ENCODE data around the gene ALOX5.

Gene ALOX5

DNA sequence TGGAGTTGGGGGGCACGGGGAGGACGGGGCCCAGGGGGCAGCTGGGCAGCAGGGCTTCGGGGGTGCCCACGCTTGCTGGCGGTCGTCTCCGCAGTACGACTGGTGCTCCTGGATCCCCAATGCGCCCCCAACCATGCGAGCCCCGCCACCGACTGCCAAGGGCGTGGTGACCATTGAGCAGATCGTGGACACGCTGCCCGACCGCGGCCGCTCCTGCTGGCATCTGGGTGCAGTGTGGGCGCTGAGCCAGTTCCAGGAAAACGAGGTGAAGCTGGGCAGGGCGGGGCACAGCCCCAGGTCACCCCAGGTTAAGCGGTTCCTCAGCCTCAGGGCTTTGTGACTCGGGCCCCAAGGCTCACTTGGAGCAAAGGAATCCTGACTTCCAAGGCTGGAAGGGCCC lies 70.0 kb downstream of the ALOX5 start:
- no peak for DNase-seq

DNA sequence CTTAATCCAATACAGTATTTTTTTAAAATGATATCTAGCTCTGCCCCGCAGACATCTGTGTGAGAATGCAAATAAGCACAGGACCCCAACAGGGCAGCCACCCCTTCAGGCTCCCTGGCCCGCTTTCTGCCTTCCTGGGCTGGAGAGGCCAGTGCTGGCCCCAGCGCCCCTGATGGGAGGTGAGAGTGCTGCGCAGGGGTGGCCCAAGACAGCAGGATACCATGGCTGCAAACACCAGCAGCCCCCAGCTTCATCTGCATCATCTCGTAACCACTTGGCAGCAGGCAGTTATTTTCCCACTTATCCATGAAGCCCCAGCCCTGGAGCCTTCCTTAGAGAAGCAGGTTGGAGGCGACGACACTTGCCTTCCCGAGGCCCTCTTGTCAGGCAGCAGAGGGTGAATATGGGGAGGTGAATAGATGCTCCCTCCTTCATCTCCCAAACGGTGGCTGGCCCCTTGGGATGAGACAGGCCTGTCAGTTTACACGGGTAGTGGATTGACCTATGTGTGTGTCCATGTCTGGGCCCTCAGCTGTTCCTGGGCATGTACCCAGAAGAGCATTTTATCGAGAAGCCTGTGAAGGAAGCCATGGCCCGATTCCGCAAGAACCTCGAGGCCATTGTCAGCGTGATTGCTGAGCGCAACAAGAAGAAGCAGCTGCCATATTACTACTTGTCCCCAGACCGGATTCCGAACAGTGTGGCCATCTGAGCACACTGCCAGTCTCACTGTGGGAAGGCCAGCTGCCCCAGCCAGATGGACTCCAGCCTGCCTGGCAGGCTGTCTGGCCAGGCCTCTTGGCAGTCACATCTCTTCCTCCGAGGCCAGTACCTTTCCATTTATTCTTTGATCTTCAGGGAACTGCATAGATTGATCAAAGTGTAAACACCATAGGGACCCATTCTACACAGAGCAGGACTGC lies 71.2 kb downstream of the ALOX5 start:
- DNase-seq: no peak

DNA sequence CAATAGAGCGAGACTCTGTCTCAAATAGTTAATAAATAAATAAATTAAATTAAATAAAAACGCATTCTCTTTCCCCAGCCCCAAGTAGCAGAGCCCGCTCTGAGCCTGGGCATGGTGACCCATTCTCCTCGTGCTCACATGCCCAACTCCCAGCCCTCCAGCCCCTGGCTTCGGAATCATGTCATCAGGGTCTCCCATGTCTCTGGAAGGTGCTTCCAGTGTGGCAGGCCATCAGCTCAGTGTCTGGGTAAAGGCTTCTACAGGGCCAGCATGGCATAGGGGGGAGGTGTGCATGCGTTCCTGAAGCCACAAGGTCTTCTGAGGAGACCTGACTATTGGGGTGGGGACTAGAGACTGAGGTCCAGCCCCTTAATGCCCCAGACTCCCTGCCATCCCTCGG lies 72.8 kb downstream of the ALOX5 start:
- DNase-seq: no peak

DNA sequence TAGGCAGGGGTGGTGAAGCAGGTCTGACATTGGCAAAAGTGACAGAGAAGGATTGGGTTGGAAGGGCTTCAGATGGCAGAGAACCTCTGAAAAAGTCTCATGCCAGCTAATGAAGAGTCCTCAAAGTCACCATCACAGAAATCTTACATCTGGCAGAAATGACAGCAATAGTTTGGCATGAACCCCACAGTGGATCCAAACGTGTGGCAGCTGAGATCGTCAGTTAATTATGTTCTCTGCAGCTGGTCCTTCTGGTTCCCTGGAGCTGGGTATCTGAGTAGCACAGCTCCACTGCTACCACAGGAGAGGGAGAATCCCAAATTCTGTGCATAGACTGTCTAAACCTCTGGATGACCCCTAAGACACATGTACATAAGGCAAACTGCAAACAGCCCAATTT lies 73.4 kb downstream of the ALOX5 start:
- DNase-seq: no peak

DNA sequence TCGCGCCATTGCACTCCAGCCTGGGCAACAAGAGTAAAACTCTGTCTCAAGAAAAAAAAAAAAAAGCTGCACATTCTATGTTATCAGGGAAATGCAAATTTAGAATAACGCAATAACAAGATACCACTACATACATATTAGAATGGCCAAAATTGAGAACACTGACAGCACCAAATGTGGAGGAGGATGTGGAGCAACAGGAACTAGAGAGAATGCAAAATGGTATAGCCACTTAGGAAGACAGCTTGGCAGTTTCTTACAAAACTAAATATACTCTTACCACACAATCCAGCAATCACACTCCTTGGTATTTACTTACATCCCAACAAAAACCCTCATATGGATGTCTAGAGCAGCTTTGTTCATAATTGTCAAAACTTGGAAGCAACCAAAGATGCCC lies 76.8 kb downstream of the ALOX5 start:
- no peak for DNase-seq

DNA sequence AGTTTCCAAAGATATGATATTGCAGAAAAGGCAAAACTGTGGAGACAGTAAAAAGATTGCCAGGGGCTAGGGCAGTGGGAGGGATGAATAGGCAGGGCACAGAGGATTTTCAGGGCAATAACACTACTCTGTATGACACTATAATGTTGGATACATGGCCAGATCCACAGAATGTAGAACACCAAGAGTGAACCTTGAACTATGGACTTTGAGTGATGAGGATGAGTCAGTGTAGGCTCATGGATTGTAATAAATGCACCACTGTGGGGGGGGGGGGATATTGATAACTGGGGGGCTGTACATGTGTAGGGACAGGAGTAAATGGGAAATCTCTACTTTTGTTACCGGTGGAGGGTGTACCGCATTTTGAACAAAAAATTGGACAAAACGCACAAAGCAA lies 77.4 kb downstream of the ALOX5 start:
- no peak for DNase-seq

DNA sequence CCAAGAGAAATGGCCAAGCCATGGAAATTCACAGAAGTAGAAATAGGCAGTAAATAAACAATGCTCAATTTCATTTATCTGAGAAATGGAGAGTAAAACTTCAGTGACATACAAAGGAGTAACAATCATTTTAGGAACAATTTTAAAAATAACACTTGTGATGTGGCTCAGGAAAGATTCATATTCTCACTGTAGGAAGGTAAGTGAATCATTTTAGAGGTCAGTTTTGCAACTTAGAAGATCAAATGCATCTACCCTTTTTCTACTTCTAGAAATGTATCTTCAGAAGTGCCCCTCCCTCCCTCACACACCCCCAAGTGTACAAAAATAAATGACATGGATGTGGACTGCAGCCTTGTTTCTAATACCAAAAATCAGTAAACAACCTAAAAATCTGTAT lies 78.3 kb downstream of the ALOX5 start:
- DNase-seq: no peak

DNA sequence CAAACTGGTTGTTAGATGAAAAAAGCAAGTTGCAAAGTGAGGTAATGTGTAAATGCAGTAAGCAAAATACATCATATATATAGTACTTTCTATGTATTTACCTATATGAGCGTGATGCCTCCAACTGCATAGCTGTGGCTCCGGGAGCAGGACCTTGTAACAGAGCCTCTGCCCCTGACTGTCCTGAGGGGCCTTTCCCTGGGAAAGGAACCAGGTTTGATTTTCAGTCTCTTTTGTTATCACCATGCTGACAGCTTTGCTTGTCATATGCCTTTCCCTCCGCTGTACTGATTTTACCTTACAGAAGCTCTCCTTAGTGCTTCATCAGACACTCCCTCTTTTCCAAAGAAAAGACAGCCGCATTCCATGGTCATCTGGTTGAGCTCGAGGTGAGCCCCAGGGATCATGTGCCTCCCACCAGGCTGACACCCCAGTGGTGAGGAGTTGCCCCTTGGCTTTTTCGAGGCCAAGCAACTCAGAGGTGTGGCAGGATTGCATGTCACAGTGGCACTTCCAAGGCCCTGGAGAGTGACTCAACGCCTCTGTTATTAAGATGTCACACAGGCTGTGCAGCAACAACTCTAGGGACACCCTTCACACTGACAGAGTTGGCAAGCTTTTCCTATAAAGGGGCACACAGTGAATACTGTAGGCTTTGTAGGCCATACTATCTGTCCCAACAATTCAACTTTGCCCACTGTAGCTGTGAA lies 78.9 kb downstream of the ALOX5 start:
- DNase-seq: no peak

DNA sequence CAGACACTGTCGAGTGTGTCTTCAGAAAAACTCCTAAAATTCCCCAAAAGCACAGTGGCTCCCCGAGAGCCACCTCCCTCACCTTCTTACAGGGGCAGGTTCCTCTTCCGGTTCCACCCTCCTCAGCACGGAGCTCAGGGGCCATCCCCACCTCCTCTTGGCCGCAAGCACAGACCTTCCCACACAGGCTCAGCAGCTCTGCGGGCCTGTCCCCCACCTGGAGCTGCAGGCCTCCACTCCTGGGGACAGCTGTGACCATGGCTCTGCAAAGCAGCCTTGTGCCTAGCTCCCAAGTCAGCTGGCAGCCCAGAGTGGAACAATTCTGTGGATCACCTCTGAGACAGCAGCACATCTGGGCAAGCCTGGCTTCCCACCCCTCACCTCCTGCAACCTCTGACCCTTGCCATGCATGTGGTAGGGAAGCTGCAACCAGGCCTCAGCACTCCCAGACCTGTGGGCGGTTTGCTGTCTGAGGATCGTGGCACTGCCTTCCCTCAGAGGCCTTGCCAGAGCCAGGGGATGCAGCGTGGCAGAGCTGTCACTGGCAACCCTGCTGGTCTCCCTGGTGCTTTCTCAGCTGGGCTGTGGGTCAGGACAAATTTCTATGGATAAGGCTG lies 79.7 kb downstream of the ALOX5 start:
- no peak for DNase-seq

DNA sequence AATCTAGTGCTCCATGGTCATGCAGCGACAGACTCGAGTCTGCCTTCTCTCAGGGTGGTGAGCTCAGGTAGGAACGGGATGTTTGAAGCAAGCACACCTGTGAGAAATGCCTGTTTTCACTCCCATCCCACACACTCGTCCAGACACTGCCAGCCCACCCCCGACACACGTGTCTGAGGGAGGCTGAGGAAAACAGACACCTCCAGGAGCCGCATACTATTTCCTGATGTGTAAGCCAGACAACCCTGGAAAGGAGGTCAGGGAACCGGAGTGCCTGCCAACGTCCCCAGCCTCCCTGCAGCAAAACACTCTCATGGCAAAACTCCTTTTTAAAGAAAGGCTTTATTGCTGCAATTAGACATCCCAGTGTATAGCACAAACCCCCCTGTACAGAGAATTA lies 80.2 kb downstream of the ALOX5 start:
- no peak for DNase-seq

DNA sequence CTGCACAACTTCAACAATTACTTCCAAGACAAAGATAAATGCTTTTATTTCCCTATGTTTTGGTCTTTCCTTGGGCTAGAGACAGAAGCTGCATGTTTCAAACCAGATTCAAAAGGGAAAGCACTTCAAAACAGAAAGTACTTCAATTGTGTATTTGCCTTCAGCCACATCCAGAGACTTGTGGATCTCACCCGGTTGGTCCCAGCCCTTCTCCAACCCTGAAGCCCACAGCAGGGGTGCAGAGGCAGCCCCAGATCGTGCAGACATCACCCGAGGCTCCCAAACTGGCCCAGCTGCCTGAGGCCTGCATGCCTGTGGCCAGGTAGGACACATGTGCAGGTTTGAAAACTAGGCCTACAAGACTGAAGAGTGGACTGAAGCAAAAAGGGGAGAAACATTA lies 80.8 kb downstream of the ALOX5 start:
- no peak for DNase-seq

DNA sequence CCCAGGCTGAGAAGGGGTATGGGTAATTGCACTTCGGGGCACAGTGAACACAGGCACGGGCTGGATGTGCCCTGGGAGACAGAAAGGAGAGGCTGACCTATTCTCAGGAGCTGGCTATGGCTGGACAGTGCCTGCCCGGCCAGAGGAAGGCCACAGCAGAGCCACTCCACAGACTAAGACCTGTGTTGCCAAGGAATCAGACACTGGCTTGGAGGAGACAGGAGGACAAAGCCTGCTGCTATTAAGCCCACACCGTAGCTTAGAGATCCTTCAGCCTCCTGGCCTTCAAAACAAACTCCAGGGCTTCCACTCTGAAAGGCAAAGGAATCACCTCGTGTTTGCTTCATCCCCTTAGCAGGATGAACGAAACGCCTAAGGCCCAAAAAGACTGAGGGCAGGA lies 82.2 kb downstream of the ALOX5 start:
- DNase-seq: no peak

DNA sequence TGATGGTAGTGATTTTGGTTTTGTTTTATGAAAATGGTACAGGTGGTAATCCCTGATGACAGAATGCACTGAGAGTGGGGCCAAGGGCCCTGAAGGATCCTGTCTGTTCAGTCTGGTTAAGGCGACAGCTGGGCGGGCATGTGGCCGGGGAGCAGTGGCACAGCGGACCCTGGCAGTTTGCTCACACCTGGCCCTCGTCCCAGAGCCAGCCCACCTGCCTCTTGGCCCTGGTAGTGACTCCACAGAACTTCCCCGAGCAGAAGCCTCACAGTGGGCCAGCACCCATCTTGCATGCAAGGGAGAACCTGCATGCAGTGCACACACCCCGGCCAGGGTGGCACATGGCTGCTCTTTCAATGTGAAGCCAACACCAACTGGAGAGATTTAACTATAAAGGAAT lies 82.8 kb downstream of the ALOX5 start:
- DNase-seq: no peak

DNA sequence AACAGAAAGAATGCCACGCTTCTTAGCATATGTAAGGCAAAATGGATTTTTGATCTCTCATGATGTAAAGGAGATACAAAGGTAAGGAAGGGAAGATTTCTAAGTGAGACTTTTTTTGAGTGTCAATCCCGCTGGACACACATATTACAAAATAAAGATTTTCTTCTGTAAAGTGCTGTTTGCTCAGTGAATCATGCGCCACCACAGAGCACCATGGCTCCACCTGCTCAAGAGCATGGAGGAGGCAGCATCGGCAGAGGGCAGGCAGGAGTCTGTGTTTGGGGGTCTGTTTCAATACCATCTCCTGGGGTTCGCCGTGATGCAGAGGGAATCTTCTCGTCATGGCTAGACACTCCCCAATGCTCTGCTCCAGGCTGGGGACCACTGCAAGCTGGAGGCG lies 83.5 kb downstream of the ALOX5 start:
- no peak for DNase-seq

DNA sequence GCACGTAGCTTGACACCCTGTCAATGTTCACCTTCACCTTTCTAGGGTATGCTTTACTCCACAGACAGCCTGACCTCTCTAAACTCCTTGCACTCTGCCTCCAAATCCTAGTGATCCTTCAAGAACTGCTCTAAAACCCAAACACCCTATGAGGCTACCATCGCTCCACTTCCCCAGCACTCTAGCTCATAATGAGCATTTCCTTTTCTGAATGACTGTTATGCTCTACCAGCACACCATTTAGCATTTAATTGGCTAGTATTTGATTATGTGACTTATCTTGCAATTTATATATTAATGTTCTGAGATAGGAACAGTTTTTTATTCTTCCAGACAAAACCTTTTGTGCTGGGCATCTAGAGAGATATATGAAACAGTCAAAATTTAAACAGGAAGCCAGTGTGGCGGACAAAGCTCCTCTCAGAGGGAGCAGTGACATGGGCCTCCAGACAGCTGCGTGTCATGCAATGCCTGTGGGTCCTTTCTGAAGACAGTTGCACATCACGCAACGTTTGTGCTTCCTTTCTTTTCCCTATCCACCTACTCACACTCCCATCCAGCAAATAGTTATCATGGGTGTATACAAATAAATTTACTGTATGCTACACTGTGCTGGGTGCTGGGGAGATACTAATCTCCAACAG lies 86.3 kb downstream of the ALOX5 start:
- DNase-seq: no peak

DNA sequence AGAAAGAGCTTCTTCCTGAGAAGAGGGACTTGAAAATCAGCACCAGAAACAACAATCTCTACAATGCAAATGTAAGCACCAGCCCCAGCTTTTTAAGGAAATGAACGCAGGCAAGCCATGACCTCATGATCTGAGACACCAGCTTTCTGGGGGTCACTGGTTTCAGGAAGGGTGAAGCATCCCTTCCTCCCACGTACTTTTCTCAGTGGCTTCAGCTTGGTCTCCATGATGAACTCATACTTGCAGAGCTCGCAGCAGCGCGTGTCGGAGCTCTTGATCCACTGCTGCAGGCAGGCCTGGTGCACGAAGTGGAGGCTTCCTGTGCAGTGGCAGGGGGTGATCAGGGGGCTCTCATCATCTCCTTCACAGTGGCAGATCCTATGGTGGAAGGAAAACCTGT lies 87.0 kb downstream of the ALOX5 start:
- DNase-seq: no peak

DNA sequence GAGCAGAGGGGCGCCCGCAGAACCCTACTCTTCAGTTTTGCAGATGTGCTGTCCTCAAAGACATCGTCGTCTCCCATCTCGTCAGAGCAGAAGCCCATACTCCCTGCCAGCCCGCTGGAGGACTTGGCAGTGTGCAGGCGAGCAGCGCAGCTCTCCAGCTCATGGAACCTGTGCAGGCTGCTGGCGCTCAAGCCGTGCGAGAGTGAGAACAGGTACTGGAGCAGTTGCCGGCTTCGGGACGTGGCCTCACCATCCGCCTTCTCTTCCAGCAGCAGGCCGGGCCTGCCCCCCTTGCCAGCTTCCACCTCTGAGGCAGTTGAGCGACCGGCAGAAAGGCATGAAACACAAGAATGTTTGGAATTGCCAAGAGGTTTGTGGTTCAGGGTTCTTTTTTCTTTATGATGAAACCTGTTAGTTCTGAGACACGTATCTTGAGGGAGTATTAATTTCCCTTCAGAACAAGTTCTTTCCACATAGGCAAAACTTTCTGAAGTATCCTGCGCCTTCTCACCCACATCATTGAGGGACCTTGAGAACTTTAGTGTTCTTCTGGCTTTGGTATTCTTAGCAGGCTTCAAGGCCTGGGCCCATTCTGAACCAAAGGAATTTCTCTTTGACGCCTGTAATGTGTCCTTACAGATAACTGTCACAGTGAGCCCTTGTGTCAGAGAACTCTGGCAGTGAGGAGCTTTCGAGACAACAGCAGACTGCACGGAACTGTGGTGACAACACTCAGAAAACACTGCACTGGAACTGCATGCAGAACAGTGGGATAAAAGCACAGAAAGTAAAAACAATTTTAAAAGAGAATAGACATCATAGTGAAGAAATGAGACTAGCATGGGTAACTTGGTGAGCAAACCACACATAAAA lies 89.5 kb downstream of the ALOX5 start:
- DNase-seq: no peak

DNA sequence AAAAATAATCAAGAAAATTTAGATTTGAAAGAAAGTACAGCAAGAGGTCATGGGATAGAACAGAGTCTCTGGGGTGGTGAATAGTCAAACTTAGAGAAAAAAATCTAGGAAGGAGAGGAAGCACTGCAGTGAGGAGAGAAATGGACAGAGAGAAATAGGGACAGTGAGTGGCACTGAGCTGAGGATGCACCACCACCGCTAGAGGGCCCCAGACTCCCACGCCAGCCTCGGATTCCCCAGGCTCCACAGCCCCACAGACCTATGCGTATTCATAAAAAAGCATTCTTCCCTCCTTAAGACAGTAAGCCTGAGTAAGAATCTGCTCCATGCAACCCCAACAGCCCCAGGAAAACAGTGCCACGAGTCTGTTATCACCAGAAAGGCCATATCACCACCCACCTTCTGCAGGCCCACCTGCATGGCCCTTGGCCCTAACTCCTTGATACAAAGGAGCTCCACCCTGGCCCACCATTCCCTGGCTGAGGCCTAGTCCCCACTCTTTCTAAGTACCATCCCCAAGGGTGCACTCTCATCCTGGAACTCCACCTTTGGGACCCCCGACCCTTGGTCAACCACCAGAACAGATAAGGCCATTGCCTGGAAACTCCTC lies 91.0 kb downstream of the ALOX5 start:
- peak; percentile 76 for DNase-seq

DNA sequence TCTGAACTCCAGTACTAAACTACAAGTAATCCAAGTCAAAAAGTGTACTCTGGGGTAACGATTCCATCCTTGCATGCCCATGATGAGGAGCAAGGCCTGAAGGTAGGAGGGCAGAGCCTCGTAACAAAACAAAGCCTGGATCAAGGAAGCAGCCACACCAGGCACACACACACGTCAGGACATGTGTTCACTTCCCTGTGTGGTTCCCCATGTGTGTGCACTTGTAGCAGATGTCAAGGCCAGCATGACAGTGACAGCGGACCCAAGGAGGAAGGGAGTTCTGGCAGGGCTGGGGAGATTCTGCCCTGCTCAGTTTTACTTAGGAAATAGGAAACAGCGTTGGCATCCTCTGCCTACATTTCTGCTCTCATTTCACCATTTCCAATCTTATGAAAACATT lies 92.8 kb downstream of the ALOX5 start:
- DNase-seq: no peak

DNA sequence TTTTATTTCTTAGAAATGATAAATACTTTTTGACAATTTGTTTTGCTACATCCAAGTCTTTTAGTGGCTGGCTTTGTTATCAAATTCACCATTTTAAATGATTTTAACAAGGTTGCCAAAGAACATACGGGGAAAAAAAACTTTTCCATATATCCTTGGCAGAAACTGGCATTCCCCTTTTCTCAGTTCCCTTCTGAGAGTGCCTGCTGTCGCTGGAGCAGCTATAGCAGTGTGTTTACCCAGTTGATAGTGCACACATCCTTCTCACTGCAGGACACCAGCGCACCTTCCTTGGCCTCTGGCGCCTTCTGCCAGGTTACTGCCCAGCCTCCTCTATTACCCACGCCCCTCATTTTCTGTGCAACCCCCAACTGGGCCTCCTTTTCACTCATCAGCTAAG lies 94.1 kb downstream of the ALOX5 start:
- no peak for DNase-seq

DNA sequence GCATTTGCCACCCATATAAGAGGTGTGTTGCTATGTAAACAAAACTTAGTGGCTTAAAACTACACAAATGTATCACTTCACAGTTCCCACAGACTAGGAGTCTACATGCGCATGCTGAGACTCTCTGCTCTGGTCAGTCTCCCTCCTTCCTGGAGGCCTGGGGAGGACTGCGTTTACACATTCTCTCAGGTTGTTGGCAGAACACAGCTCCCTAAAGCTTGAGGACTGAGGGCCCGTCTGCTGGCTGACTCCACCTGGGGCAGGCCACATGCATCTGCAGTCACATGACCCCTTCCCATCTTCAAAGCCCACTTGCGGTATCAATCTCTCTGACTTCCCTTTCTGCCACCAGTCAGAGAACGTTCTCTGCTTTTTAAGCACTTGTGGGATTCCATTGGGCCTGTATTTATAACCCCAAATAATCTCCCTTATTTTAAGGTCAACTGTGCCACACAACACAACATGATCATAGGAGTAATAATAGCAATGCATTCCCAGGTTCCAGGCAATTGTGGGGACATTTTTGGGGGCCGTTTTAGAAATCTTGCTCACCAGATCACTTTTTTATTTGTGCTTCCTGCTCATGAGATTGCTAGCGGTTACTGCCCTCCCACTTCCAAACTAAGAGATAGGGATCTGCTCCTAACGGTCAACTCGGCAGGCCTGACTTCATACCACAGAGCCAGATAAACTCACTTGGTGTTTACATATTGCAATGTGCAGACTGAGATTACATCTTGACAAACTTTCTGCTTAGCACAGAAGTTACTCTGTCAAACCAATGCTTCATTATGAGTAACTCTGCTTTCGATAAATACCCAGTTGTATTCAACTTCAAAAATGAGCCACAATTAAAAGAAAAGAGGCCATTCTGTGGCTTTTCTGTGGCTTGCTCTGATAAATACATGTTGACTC lies 96.3 kb downstream of the ALOX5 start:
- DNase-seq: peak; percentile 23
